SK-N-SH (cell line): Measurements from ENCODE around the gene DUSP10. TPM values are rescaled to one million over a fixed set of nuclear protein-coding genes. Genes with fewer than 3 reads are reported as not detected.

Experiments
- CTCF ChIA-PET: fragments of 300-600, 350-600 bp; formaldehyde crosslinking; extraction: SDS; loops from one replicate; lab custom pipeline; 2021; lab: Yijun Ruan, JAX
- POLR2A ChIA-PET: fragments of 350-600 bp; sonication (Branson Sonifier 250); formaldehyde crosslinking; extraction: SDS; loops from one replicate; lab custom pipeline; 2020; ENCODE audit warnings: antibody characterized with exemption, inconsistent platforms; lab: Yijun Ruan, JAX
- DNase-seq: peaks from one replicate; pipeline ENCODE4 v3.0.0; 2012
- H2AFZ ChIP-seq: fragments of 200-600 bp; sonication (generic); 2 replicates; pipeline ENCODE4 v1.8.1; 2016; ENCODE audit warnings: antibody characterized with exemption, mild to moderate bottlenecking, low read depth
- H3F3A ChIP-seq: fragments of 200-600 bp; sonication (generic); replicated peaks from 2 replicates; pipeline ENCODE3; 2016; ENCODE audit warnings: antibody characterized with exemption, mild to moderate bottlenecking; ENCODE audit not compliant: insufficient read depth
- H3K27ac ChIP-seq, 2 experiments: fragments of 200-500 bp in 1 of 2; fragments of 200-600 bp in 1 of 2; sonication (Bioruptor generic) in 1 of 2; sonication (generic), shearing (Covaris generic) in 1 of 2; 2 replicates each; pipeline versions ENCODE4 v1.5.1 to v1.6.1; 2014 to 2016; ENCODE audit warnings: low read depth in 2 of 2, inconsistent platforms in 1 of 2, low read length in 1 of 2, mild to moderate bottlenecking in 1 of 2, mixed read lengths in 1 of 2
- H3K27me3 ChIP-seq: fragments of 200-600 bp; sonication (generic), shearing (Covaris generic); 2 replicates; pipeline ENCODE4 v1.6.1; 2016; ENCODE audit warnings: mixed run types; ENCODE audit not compliant: insufficient read depth
- H3K36me3 ChIP-seq, 2 experiments: fragments of 200-500 bp in 1 of 2; fragments of 200-600 bp in 1 of 2; sonication (Bioruptor generic) in 1 of 2; sonication (generic) in 1 of 2; replicated peaks in 1 of 2; 2 replicates each; pipeline versions ENCODE3 to v1.5.1; 2014 to 2016; ENCODE audit warnings: low read length in 1 of 2, mild to moderate bottlenecking in 1 of 2; ENCODE audit not compliant: insufficient read depth in 2 of 2, control insufficient read depth in 1 of 2
- H3K4me1 ChIP-seq, 2 experiments: fragments of 200-500 bp in 1 of 2; fragments of 200-600 bp in 1 of 2; sonication (Bioruptor generic) in 1 of 2; sonication (generic), shearing (Covaris generic) in 1 of 2; 2 replicates each; pipeline versions ENCODE4 v1.5.1 to v1.6.1; 2014 to 2016; ENCODE audit warnings: low read depth in 1 of 2, low read length in 1 of 2, mixed run types in 1 of 2; ENCODE audit not compliant: insufficient read depth in 2 of 2, control insufficient read depth in 1 of 2
- H3K4me2 ChIP-seq: fragments of 200-600 bp; sonication (generic), shearing (Covaris generic); 2 replicates; pipeline ENCODE4 v1.6.1; 2017; ENCODE audit warnings: mixed run types
- H3K4me3 ChIP-seq, 2 experiments: fragments of 200-500 bp in 1 of 2; fragments of 200-600 bp in 1 of 2; sonication (Bioruptor generic) in 1 of 2; sonication (generic), shearing (Covaris generic) in 1 of 2; 2 replicates each; pipeline versions ENCODE4 v1.5.1 to v1.8.1; 2014 to 2016; ENCODE audit warnings: low read depth in 2 of 2, inconsistent platforms in 1 of 2, low read length in 1 of 2, mild to moderate bottlenecking in 1 of 2, mixed read lengths in 1 of 2, moderate library complexity in 1 of 2
- H3K79me2 ChIP-seq: fragments of 200-600 bp; sonication (generic); 2 replicates; pipeline ENCODE4 v1.8.1; 2017; ENCODE audit warnings: mild to moderate bottlenecking; ENCODE audit not compliant: insufficient read depth
- H3K9ac ChIP-seq: fragments of 200-600 bp; sonication (generic); 2 replicates; pipeline ENCODE4 v1.6.1; 2017; ENCODE audit warnings: mixed run types
- H3K9me2 ChIP-seq: fragments of 200-600 bp; sonication (generic); 2 replicates; pipeline ENCODE4 v1.6.1; 2017; ENCODE audit warnings: mixed run types
- H3K9me3 ChIP-seq: fragments of 200-600 bp; sonication (generic); 2 replicates; pipeline ENCODE4 v1.6.1; 2017; ENCODE audit warnings: mixed run types, mild to moderate bottlenecking, moderate library complexity
- H4K20me1 ChIP-seq: fragments of 200-600 bp; sonication (generic); 2 replicates; pipeline ENCODE4 v1.6.1; 2017; ENCODE audit warnings: mild to moderate bottlenecking, mixed run types; ENCODE audit not compliant: insufficient read depth
- EP300 ChIP-seq, 2 experiments: IDR thresholded peaks; 2 replicates each; pipeline versions ENCODE4 v1.4.0 to v1.6.1; 2012; ENCODE audit warnings: borderline replicate concordance in 1 of 2, low read depth in 1 of 2, low read length in 1 of 2
- EZH2phosphoT487 ChIP-seq: fragments of 200-600 bp; sonication (generic); IDR thresholded peaks from 2 replicates; pipeline ENCODE4 v1.6.1; 2017; ENCODE audit warnings: low read depth, mixed run types, mild to moderate bottlenecking, antibody characterized with exemption, moderate library complexity, borderline replicate concordance
- FOSL2 ChIP-seq: IDR thresholded peaks from 2 replicates; pipeline ENCODE4 v1.4.0; 2012; ENCODE audit warnings: low read depth, mild to moderate bottlenecking, moderate library complexity, borderline replicate concordance
- JUND ChIP-seq: IDR thresholded peaks from 2 replicates; pipeline ENCODE4 v1.4.0; 2012
- POLR2AphosphoS5 ChIP-seq: IDR thresholded peaks from 2 replicates; pipeline ENCODE4 v1.6.1; 2012; ENCODE audit warnings: low read depth, low read length
- WGBS: methylation state at CpG from one replicate; pipeline ENCODE4 v1.1.6; 2017; ENCODE audit warnings: low lambda C conversion rate; 5-methylcytosine and 5-hydroxymethylcytosine counted together
- polyA plus RNA-seq, 3 experiments: library from polyadenylated mRNA; depleted of rRNA; stranded (reverse); fragments of >200 nt; gene quantifications; 2 replicates each; pipeline ENCODE4 v1.2.3, GENCODE V29; 2012
- TF ChIP-seq, protein P1 (sequence below): fragments of 150-350 bp; IDR thresholded peaks from 2 replicates; pipeline ENCODE4 v1.6.1; 2016; ENCODE audit warnings: mild to moderate bottlenecking, low read depth, low read length

DUSP10 gene
- polyA plus RNA-seq, 1 of the 3 experiments (the other 2 are of a cell fraction): 6.4 TPM

GRCh38 chr1:221727146-221728036 lies 14.5 kb downstream of the DUSP10 start (continued):
- no peak for TF ChIP-seq EZH2phosphoT487

DNA sequence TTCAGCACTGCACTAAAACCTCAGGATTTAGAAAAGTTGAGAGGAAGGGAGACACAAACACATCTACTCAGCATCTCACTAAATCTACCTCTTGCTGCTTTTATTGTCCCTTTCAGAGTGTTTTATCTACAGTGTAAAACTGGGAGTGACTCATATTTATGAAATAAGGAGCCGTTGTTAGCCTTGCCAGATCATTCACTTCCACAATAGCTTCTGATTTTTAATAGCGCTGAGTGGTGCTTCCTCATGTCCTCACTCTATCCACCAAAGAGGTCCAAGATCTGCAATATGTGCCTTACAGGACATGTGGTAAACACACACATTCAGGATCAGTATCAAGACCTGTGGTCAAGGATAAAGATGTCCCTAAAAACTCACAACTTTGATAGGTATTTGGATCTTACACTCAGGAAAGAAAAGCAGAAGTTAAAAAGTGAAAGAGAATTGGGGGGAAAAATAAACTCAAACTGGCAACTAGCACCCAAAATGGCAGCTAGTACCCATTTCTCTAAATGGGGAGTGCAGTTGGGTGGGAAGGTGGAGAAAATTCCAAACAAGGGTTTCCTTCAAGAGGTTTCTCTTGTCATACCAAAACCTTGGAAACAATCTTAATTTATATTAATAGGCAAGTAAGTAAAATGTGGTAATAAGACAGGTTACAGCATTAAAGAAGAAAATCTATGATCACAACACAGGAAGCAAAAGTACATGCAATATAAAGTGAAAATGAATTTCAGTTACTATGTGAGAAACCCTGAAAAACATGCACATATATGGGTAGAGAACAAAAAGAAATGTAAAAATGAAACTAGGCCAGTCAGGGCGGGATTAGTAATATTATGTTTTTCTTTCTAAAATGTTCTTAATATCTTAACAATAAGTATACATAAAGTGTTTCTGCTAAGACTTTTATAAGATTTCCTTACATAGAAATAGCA lies 15.9 kb downstream of the DUSP10 start:
- DNase-seq: no peak
- Histone ChIP-seq H3K4me2 (0 out of 2 replicates have a peak overlapping the region, but pooled peaks have one; percentile 2), H3K79me2 (peaks cover 4% of the 10 kb centered on the region; the same call in 1 of the 2 replicates), H3K4me1 (peaks cover 0 to 9% of the 10 kb centered on the region in 2 experiments; a peak in 2 of 4 replicates), H3K27ac (no peak overlapping the region; a peak in 2 of 4 replicates), H3K36me3 (peaks cover 0 to 4% of the 10 kb centered on the region in 2 experiments), H2AFZ (0 out of 2 replicates have a peak overlapping the region, but pooled peaks have one; percentile 1), H3K9ac (no peak overlapping the region), H3F3A (no peaks in the 10 kb centered on the region), H4K20me1 (no peaks in the 10 kb centered on the region), H3K4me3 (no peak overlapping the region), H3K27me3 (no peaks in the 10 kb centered on the region), H3K9me2 (no peaks in the 10 kb centered on the region), H3K9me3 (no peaks in the 10 kb centered on the region)
- POLR2A ChIA-PET: no interaction called here
- TF ChIP-seq, protein P1, sequence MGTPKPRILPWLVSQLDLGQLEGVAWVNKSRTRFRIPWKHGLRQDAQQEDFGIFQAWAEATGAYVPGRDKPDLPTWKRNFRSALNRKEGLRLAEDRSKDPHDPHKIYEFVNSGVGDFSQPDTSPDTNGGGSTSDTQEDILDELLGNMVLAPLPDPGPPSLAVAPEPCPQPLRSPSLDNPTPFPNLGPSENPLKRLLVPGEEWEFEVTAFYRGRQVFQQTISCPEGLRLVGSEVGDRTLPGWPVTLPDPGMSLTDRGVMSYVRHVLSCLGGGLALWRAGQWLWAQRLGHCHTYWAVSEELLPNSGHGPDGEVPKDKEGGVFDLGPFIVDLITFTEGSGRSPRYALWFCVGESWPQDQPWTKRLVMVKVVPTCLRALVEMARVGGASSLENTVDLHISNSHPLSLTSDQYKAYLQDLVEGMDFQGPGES: no peak
- TF ChIP-seq FOSL2: peak; percentile 44; the same call in 1 of the 2 replicates
- 0 out of 2 replicates have a peak, but pooled peaks have one; percentile 12 for TF ChIP-seq JUND
- 65% methylated on average over 3 of the region's 3 CpGs for WGBS
- CTCF ChIA-PET: interaction anchor here (1.6 to 2.2 kb wide), 2 partner anchors 248 to 729 kb away, joined by 4 to 7 read pairs; no protein-coding TSS in a partner anchor

DNA sequence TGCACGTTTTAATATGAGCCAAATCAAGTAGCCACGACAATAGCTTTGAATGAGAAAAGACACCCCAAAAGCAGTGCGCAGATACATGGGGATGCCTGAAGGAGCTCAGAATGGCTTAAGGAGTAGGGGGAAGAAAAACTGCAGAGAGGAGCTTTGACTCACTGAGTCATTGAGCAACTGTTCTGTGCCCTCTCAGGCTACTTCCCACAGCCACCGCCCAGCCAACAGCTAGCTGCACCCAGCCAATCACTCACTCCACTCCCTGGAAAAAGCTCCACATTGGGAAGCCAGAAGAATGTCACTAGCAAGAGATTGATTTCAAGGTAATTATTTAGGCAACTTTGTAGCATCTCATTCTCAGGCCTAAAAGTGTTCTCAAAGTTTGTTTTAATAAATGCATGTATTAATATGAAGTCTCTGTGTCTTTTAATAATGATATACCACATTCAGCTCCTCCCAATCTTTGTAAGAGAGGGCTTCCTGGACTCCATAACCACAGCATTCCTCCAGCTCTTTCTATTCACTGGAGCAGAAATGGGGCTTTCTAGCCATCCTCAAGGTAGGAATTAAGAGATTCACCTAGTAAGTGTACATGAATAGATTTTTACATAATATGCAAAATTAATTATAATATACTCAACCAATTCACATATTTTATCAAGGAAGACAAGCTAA lies 16.8 kb downstream of the DUSP10 start:
- H3K27me3 ChIP-seq: no peaks in the 10 kb centered on the region
- ChIA-PET CTCF (interaction anchor here (1.6 kb wide), 1 partner anchor 247 kb away, joined by 4 read pairs; no protein-coding TSS in a partner anchor), POLR2A (no interaction called here)
- H3K4me1 ChIP-seq: peaks cover 0 to 6% of the 10 kb centered on the region in 2 experiments; a peak in 2 of 4 replicates
- no peak overlapping the region for H3K4me3 ChIP-seq
- H4K20me1 ChIP-seq: no peaks in the 10 kb centered on the region
- no peak overlapping the region for H3K27ac ChIP-seq
- no peak overlapping the region for H3K9ac ChIP-seq
- 0 out of 2 replicates have a peak overlapping the region, but pooled peaks have one; percentile 2 for H3K4me2 ChIP-seq
- WGBS: 87% methylated on average over 4 of the region's 4 CpGs
- DNase-seq: no peak
- H3K9me2 ChIP-seq: no peaks in the 10 kb centered on the region
- H3K9me3 ChIP-seq: no peaks in the 10 kb centered on the region
- TF ChIP-seq POLR2AphosphoS5: no peak
- TF ChIP-seq EP300 (IDR thresholded peaks at IDR 0.05; ENCODE audit: borderline replicate concordance in 1 of 2, low read depth in 1 of 2, low read length in 1 of 2): no peak
- no peak for TF ChIP-seq FOSL2
- TF ChIP-seq, all 33 proteins: peak for 0
- Histone ChIP-seq H3K79me2 (peaks cover 4% of the 10 kb centered on the region; the same call in 1 of the 2 replicates), H3F3A (no peaks in the 10 kb centered on the region), H3K36me3 (peaks cover 0 to 4% of the 10 kb centered on the region in 2 experiments), H2AFZ (no peak overlapping the region)
